ENCODE data around the gene PTPN4.

DNA sequence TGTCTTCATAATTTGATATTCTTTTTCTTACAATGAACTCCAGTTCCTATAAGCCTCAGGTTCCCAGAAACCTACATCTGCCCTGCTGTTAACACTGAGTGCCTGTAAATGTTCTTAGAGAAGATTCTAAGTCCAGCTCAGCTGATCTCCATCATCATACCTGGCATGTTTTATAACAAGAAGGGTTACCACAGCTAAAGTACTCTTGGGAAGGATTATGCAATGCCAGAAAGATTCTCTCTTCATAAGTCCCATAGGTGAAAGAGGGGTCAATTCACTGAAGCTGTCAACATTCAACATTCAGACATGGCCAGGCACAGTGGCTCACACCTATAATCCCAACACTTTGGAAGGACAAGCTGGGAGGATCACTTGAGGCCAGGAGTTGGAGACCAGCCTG is 31.3 kb upstream of the PTPN4 start:
- no peak for TF ChIP-seq POLR2A (IDR thresholded peaks at IDR 0.05)
- TF ChIP-seq, protein P1, sequence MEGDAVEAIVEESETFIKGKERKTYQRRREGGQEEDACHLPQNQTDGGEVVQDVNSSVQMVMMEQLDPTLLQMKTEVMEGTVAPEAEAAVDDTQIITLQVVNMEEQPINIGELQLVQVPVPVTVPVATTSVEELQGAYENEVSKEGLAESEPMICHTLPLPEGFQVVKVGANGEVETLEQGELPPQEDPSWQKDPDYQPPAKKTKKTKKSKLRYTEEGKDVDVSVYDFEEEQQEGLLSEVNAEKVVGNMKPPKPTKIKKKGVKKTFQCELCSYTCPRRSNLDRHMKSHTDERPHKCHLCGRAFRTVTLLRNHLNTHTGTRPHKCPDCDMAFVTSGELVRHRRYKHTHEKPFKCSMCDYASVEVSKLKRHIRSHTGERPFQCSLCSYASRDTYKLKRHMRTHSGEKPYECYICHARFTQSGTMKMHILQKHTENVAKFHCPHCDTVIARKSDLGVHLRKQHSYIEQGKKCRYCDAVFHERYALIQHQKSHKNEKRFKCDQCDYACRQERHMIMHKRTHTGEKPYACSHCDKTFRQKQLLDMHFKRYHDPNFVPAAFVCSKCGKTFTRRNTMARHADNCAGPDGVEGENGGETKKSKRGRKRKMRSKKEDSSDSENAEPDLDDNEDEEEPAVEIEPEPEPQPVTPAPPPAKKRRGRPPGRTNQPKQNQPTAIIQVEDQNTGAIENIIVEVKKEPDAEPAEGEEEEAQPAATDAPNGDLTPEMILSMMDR (IDR thresholded peaks at IDR 0.05) = no peak
